Kidney (tissue), 14 donors: ENCODE data around the gene LIPA. TPM values are rescaled to one million over a fixed set of nuclear protein-coding genes. Genes with fewer than 3 reads are reported as not detected.

Experiments used
- DNase-seq, 5 donors: peaks; one replicate each; pipeline ENCODE4 v3.0.0-alpha.2; 2013 to 2020
- FAIRE-seq: peaks from 2 replicates; lab custom pipeline; 2012; peaks lifted over from hg19 to GRCh38; lab: Jason Lieb, UNC
- H3K27ac ChIP-seq, 2 donors: one replicate each; pipeline ENCODE4 v1.7.0; 2013; ENCODE audit warnings: low read depth in 2 of 2, low read length in 2 of 2, inconsistent platforms in 1 of 2
- H3K27me3 ChIP-seq: one replicate; pipeline ENCODE4 v1.7.1; 2013; ENCODE audit warnings: low read length, inconsistent platforms; ENCODE audit not compliant: control insufficient read depth, insufficient read depth
- H3K36me3 ChIP-seq, 3 donors: one replicate each; pipeline versions ENCODE4 v1.7.0 to v1.7.1; 2013; ENCODE audit warnings: low read length in 3 of 3, control low read depth in 1 of 3, inconsistent platforms in 1 of 3; ENCODE audit not compliant: insufficient read depth in 3 of 3, control insufficient read depth in 2 of 3
- H3K4me1 ChIP-seq, 3 donors: one replicate each; pipeline versions ENCODE4 v1.7.0 to v1.7.1; 2013; ENCODE audit warnings: low read length in 3 of 3, inconsistent platforms in 1 of 3, low read depth in 1 of 3; ENCODE audit not compliant: control insufficient read depth in 2 of 3, insufficient read depth in 2 of 3
- H3K4me3 ChIP-seq, 3 donors: one replicate each; pipeline versions ENCODE4 v1.7.0 to v1.8.1; 2013; ENCODE audit warnings: low read length in 3 of 3, control low read depth in 1 of 3, inconsistent platforms in 1 of 3
- H3K9ac ChIP-seq, 3 donors: one replicate each; pipeline versions ENCODE4 v1.7.0 to v1.7.1; 2013; ENCODE audit warnings: low read length in 3 of 3, control low read depth in 1 of 3, inconsistent platforms in 1 of 3
- H3K9me3 ChIP-seq, 3 donors: one replicate each; pipeline versions ENCODE4 v1.7.0 to v1.7.1; 2013; ENCODE audit warnings: low read length in 3 of 3, control low read depth in 1 of 3, inconsistent platforms in 1 of 3; ENCODE audit not compliant: control insufficient read depth in 2 of 3, insufficient read depth in 1 of 3
- CTCF ChIP-seq: IDR thresholded peaks from 3 replicates; pipeline ENCODE4 v1.5.1; 2012; ENCODE audit warnings: mild to moderate bottlenecking, moderate library complexity, borderline replicate concordance; ENCODE audit not compliant: insufficient read depth; ENCODE audit errors: extremely low read depth
- intact Hi-C: fragments of 100-400 bp; cut with DNase I; formaldehyde crosslinking; loops from one replicate; pipeline ENCODE4 v1.11.1; 2022
- polyA plus RNA-seq: library from polyadenylated mRNA; stranded (reverse); fragments of 350-450 nt; fragmentation: Illumina TruSeq; extraction: RNeasy Lipid Tissue Mini Kit (QIAGEN cat#74804); gene quantifications from one replicate; pipeline ENCODE4 v1.2.3, GENCODE V29; 2014; ENCODE audit warnings: low read depth, low replicate concordance; ENCODE audit not compliant: insufficient read depth
- total RNA-seq: library from RNA; stranded (reverse); fragmentation: NEBNext Ultra II Directional; extraction: Animal tissue kit (Norgen Biotek cat#: 25700); gene quantifications from one replicate; pipeline ENCODE4 v1.2.1, GENCODE V29; 2021
- donor health status: control.
- donor health status: control.
- donor health status: control.
- donor health status: control.
- donor health status: control.
- donor health status: DM: yes; HTN: yes; CAD: no.
- donor health status: Normal renal cell carcinoma (clear cell type).

The LIPA gene
- total and polyA plus RNA-seq, 2 donors from 2014 or later: 43.8 to 84.5 TPM

- H3K36me3 ChIP-seq: no peaks in the 10 kb centered on the region
- TF ChIP-seq CTCF: no peak
- FAIRE-seq (no peak), DNase-seq (no peak)
- no peak overlapping the region for H3K27ac ChIP-seq
- H3K4me3 ChIP-seq: no peak overlapping the region
- no peak overlapping the region for H3K9ac ChIP-seq
- H3K9me3 ChIP-seq: no peaks in the 10 kb centered on the region
- intact Hi-C loops: no loop called here
- H3K4me1 ChIP-seq: peaks cover 0 to 5% (median 4%) of the 10 kb centered on the region in 3 donors
- H3K27me3 ChIP-seq: no peaks in the 10 kb centered on the region
These were observed 7.3 kb upstream of the LIPA start for GRCh38 chr10:89258881-89259280.

GRCh38 chr10:89257581-89257980 lies 6.0 kb upstream of the LIPA start:
- H3K4me3 ChIP-seq: no peak overlapping the region
- FAIRE-seq: no peak
- H3K9me3 ChIP-seq: no peaks in the 10 kb centered on the region
- H3K36me3 ChIP-seq: no peaks in the 10 kb centered on the region
- H3K9ac ChIP-seq: no peak overlapping the region
- no peak for TF ChIP-seq CTCF
- H3K4me1 ChIP-seq: peaks cover 0 to 5% (median 4%) of the 10 kb centered on the region in 3 donors
- H3K27ac ChIP-seq: no peak overlapping the region
- peak in 1 of 5 donors; percentile 33 for DNase-seq
- H3K27me3 ChIP-seq: no peaks in the 10 kb centered on the region
- intact Hi-C loops: no loop called here

- Histone ChIP-seq H3K9ac (no peak overlapping the region), H3K4me3 (no peak overlapping the region), H3K27me3 (no peaks in the 10 kb centered on the region), H3K36me3 (no peaks in the 10 kb centered on the region), H3K9me3 (no peaks in the 10 kb centered on the region), H3K4me1 (peaks cover 0 to 5% (median 4%) of the 10 kb centered on the region in 3 donors), H3K27ac (no peak overlapping the region)
- TF ChIP-seq CTCF: no peak
- intact Hi-C loops: no loop called here
- DNase-seq: no peak
- FAIRE-seq: no peak
These were observed 5.4 kb upstream of the LIPA start for GRCh38 chr10:89256962-89257361.

GRCh38 chr10:89256340-89256739 lies 4.8 kb upstream of the LIPA start:
- no peak overlapping the region for H3K9ac ChIP-seq
- H3K27ac ChIP-seq: no peak overlapping the region
- TF ChIP-seq CTCF: no peak
- H3K4me3 ChIP-seq: no peak overlapping the region
- DNase-seq (no peak), FAIRE-seq (no peak)
- H3K4me1 ChIP-seq: peaks cover 0 to 5% (median 4%) of the 10 kb centered on the region in 3 donors
- no peaks in the 10 kb centered on the region for H3K27me3 ChIP-seq
- no peaks in the 10 kb centered on the region for H3K9me3 ChIP-seq
- intact Hi-C loops: no loop called here
- no peaks in the 10 kb centered on the region for H3K36me3 ChIP-seq
